ENCODE data around the gene NCAM2. TPM values are rescaled to one million over a fixed set of nuclear protein-coding genes. Genes with fewer than 3 reads are reported as not detected.

NCAM2 gene
- total and polyA plus RNA-seq, 2 of the 8 experiments (the other 6 are each of a cell fraction or from before 2014, with no cell fraction given): 0.14 to 1.1 TPM

DNA sequence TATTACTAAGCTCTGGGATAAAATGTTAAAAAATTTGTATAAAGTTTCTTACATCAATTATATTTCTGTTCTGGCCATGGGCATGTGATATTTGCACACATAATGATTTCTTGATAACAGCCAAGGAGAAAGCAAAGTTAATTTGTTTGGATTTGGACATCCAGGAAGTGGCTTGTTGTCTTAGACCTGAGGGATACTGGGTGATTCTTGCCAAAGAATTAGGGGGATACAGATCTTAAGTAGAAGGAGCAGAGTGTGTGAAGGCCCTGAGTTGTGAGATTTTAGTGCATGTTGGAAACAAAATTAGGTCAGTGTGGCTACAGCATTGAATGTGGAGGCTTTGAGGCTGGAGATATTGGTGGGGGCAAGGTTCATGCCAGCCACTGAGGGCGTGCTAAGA lies 65.6 kb downstream of the NCAM2 start:
- H2AFZ ChIP-seq (ENCODE audit: low read length): no peak overlapping the region
- TF ChIP-seq SP1 (IDR thresholded peaks at IDR 0.05; ENCODE audit: low read depth, low read length) (no peak), TEAD4 (IDR thresholded peaks at IDR 0.05; ENCODE audit: low read depth, low read length) (no peak), GABPA (IDR thresholded peaks at IDR 0.05; ENCODE audit: borderline replicate concordance, insufficient read depth, low read length) (no peak), TCF12 (IDR thresholded peaks at IDR 0.05; ENCODE audit: low read depth, low read length) (no peak), SP2 (IDR thresholded peaks at IDR 0.05; ENCODE audit: low read length) (no peak), SIN3A (conservative IDR thresholded peaks at IDR 0.05 in 1 of 2, IDR thresholded peaks at IDR 0.05 in 1 of 2; ENCODE audit: low read depth in 1 of 2, low read length in 2 of 2) (no peak), SIX5 (IDR thresholded peaks at IDR 0.05; ENCODE audit: low read depth, low read length) (no peak), HDAC6 (IDR thresholded peaks at IDR 0.05; ENCODE audit: low read depth, low read length) (no peak), BACH1 (IDR thresholded peaks at IDR 0.05; ENCODE audit: low read length) (no peak), CEBPB (IDR thresholded peaks at IDR 0.05; ENCODE audit: low read depth, low read length) (no peak)
- TF ChIP-seq, protein P1, sequence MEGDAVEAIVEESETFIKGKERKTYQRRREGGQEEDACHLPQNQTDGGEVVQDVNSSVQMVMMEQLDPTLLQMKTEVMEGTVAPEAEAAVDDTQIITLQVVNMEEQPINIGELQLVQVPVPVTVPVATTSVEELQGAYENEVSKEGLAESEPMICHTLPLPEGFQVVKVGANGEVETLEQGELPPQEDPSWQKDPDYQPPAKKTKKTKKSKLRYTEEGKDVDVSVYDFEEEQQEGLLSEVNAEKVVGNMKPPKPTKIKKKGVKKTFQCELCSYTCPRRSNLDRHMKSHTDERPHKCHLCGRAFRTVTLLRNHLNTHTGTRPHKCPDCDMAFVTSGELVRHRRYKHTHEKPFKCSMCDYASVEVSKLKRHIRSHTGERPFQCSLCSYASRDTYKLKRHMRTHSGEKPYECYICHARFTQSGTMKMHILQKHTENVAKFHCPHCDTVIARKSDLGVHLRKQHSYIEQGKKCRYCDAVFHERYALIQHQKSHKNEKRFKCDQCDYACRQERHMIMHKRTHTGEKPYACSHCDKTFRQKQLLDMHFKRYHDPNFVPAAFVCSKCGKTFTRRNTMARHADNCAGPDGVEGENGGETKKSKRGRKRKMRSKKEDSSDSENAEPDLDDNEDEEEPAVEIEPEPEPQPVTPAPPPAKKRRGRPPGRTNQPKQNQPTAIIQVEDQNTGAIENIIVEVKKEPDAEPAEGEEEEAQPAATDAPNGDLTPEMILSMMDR (IDR thresholded peaks at IDR 0.05; ENCODE audit: control extremely low read depth in 1 of 3, insufficient read depth in 1 of 3, low read depth in 1 of 3, low read length in 3 of 3): no peak
- TF ChIP-seq, protein P2, sequence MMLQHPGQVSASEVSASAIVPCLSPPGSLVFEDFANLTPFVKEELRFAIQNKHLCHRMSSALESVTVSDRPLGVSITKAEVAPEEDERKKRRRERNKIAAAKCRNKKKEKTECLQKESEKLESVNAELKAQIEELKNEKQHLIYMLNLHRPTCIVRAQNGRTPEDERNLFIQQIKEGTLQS (IDR thresholded peaks at IDR 0.05; ENCODE audit: insufficient read depth, low read depth, low read length): no peak

More for the DNA sequence above, 65.6 kb downstream of the NCAM2 start:
- Histone ChIP-seq H3K4me3 (ENCODE audit: extremely low read depth in 1 of 4, insufficient read depth in 2 of 4, low read depth in 3 of 4, low read length in 4 of 4) (no peak overlapping the region), H3K56ac (replicated peaks; ENCODE audit: insufficient read length, low read depth, low read length) (no peak overlapping the region), H2AK5ac (ENCODE audit: low read depth, low read length) (no peak overlapping the region; the same call in 1 of the 2 replicates), H3K27ac (ENCODE audit: low read depth, low read length) (no peak overlapping the region), H2BK12ac (ENCODE audit: low read depth, low read length) (no peak overlapping the region), H3K18ac (ENCODE audit: extremely low read depth, low read length) (no peak overlapping the region), H3K9ac (replicated peaks in 1 of 4; ENCODE audit: extremely low read depth in 1 of 4, low read depth in 3 of 4, low read length in 3 of 4) (no peak overlapping the region), H3K27me3 (replicated peaks in 1 of 4; ENCODE audit: control insufficient read depth in 3 of 4, extremely low read depth in 1 of 4, insufficient read depth in 3 of 4, low read length in 3 of 4) (no peaks in the 10 kb centered on the region), H2BK20ac (ENCODE audit: low read length) (no peak overlapping the region), H3K4ac (replicated peaks; ENCODE audit: insufficient read length, low read depth, low read length) (no peak overlapping the region), H4K20me1 (replicated peaks in 1 of 2; ENCODE audit: control insufficient read depth in 1 of 2, insufficient read depth in 2 of 2, low read length in 2 of 2) (no peaks in the 10 kb centered on the region), H4K8ac (ENCODE audit: extremely low read depth, insufficient read depth, low read length) (no peak overlapping the region), H3K9me3 (ENCODE audit: insufficient read depth in 2 of 2, low read depth in 1 of 2, low read length in 1 of 2) (no peaks in the 10 kb centered on the region), H3K14ac (ENCODE audit: insufficient read length) (no peak overlapping the region), H3K4me2 (ENCODE audit: insufficient read depth in 1 of 2, low read depth in 2 of 2, low read length in 2 of 2) (no peak overlapping the region), H2BK120ac (replicated peaks; ENCODE audit: low read depth, low read length) (no peak overlapping the region), H2BK5ac (ENCODE audit: low read depth, low read length) (no peak overlapping the region), H4K5ac (ENCODE audit: insufficient read length, low read depth, low read length) (no peak overlapping the region), H3K36me3 (ENCODE audit: control insufficient read depth in 2 of 4, insufficient read depth in 4 of 4, low read length in 3 of 4) (no peaks in the 10 kb centered on the region), H3K4me1 (replicated peaks in 1 of 4; ENCODE audit: control insufficient read depth in 3 of 4, insufficient read depth in 4 of 4, low read length in 3 of 4) (no peaks in the 10 kb centered on the region), H2BK15ac (ENCODE audit: low read length) (no peak overlapping the region), H3K79me2 (ENCODE audit: control insufficient read depth in 1 of 2, insufficient read depth in 2 of 2, low read length in 2 of 2) (no peaks in the 10 kb centered on the region), H4K91ac (replicated peaks; ENCODE audit: insufficient read length, low read length) (no peak overlapping the region), H3K23me2 (ENCODE audit: low read depth, low read length) (no peaks in the 10 kb centered on the region), H3K79me1 (ENCODE audit: low read depth, low read length) (no peaks in the 10 kb centered on the region), H3K23ac (ENCODE audit: insufficient read length) (no peak overlapping the region)
- CTCF ChIA-PET (ENCODE audit: partially characterized antibody): interaction anchor here (1.0 kb wide), 1 partner anchor 63 kb away, joined by 3 read pairs; no protein-coding TSS in a partner anchor
- POLR2A ChIA-PET (ENCODE audit: partially characterized antibody): no interaction called here
- FAIRE-seq (no peak), DNase-seq (ENCODE audit: low read depth in 1 of 2, low spot score in 2 of 2) (no peak)
- WGBS, 2 experiments (ENCODE audit: extremely low coverage in 1 of 2, insufficient coverage in 1 of 2, insufficient read length in 1 of 2, insufficient replicate concordance in 2 of 2, low coverage in 1 of 2, low lambda C conversion rate in 2 of 2, missing lambda C conversion rate in 1 of 2): 87% methylated on average over 1 of the region's 1 CpG; no CpG with 5 or more reads in 1 of the 2 experiments
